Measurements from ENCODE around the gene ZDHHC15.

GRCh38 chrX:75522565-75523431 lies at the start of gene ZDHHC15:
- peak in 1 of 6 experiments; percentile 7 for TF ChIP-seq CTCF (IDR thresholded peaks at IDR 0.05)
- TF ChIP-seq POLR2A (IDR thresholded peaks at IDR 0.05), result peak in 1 of 2 donors; percentile 63

All from adrenal gland (tissue), 5 donors.